HG02981 (cell line): ENCODE results near the gene FAAH.

Experiments
- ATAC-seq: cut with Tn5 transposase; IDR thresholded peaks from one replicate; pipeline ENCODE4 v1.9.1; 2021; ENCODE audit warnings: mild to moderate bottlenecking, moderate library complexity; ENCODE audit not compliant: unreplicated experiment

FAAH gene

GRCh38 chr1:46449223-46450159 is 55.4 kb downstream of the FAAH start:
- ATAC-seq: no peak

GRCh38 chr1:46450160-46450517 is 56.0 kb downstream of the FAAH start:
- ATAC-seq: no peak

GRCh38 chr1:46451948-46452930 is 58.1 kb downstream of the FAAH start:
- ATAC-seq: no peak

- no peak for ATAC-seq
Observed at GRCh38 chr1:46452931-46453325, 58.8 kb downstream of the FAAH start.

GRCh38 chr1:46453449-46453848 is 59.3 kb downstream of the FAAH start:
- no peak for ATAC-seq

DNA sequence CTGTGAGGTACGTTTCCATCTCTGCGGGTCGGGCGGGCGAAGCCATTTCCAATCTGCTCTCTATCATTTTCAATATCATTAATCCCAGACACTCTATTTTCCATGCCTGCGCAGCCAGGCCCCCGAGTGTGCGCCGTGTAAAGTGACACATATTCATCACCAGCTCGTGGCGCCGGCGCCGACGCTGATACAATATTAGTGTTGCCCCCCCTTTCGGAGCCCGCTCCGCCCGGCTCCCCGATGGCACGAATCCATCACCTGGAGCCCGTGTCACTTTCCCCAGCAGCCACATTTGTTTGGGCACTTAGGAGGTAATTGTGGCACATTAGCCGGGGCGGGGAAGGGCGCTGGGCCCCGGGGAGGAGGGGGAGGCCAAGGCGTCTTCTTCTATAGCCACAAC is 61.8 kb downstream of the FAAH start:
- ATAC-seq: no peak

GRCh38 chr1:46456411-46456963 is 62.4 kb downstream of the FAAH start:
- ATAC-seq: no peak

DNA sequence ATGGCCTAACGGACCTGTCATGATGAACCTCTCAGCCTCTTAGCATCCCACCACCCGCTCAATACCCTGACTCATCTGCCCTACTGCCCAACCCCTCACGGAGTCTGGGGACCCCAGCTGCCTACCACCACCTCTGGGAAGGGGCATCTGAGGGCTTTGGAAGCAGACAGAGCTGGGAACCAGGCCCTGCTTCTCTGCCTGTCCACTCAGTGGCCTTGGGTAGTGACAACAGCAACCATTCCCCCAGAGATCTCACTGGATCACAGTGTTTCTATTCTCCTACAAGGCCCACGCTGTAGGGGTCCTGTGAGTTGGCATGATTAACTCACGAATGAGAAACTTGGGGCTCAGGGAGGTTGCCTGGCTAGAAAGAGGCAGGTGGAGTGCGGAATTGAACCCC is 63.1 kb downstream of the FAAH start:
- ATAC-seq: no peak

- ATAC-seq: no peak
Observed at GRCh38 chr1:46458190-46458589, 64.1 kb downstream of the FAAH start.

DNA sequence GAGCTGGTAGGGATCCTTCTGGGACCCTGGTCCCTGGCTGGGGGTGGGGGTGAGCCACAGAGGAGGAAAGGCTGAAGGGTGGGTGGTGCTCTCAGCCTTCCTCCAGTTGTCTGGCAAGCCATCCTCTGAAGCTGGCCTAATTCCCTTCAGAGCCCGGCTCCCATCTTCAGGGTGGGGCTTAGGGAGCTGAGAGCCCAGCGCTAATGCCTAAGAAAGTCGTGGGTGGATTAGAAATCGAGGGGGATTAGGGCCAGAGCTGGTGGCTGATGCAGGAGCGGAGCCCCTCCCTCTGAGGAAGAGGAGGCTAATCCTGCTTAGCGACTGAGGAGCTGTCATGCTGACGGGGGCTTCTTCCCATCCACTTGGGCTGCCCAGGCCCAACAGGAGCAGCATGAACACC is 64.7 kb downstream of the FAAH start:
- no peak for ATAC-seq

- ATAC-seq: no peak
Observed at GRCh38 chr1:46459315-46459714, 65.2 kb downstream of the FAAH start.

DNA sequence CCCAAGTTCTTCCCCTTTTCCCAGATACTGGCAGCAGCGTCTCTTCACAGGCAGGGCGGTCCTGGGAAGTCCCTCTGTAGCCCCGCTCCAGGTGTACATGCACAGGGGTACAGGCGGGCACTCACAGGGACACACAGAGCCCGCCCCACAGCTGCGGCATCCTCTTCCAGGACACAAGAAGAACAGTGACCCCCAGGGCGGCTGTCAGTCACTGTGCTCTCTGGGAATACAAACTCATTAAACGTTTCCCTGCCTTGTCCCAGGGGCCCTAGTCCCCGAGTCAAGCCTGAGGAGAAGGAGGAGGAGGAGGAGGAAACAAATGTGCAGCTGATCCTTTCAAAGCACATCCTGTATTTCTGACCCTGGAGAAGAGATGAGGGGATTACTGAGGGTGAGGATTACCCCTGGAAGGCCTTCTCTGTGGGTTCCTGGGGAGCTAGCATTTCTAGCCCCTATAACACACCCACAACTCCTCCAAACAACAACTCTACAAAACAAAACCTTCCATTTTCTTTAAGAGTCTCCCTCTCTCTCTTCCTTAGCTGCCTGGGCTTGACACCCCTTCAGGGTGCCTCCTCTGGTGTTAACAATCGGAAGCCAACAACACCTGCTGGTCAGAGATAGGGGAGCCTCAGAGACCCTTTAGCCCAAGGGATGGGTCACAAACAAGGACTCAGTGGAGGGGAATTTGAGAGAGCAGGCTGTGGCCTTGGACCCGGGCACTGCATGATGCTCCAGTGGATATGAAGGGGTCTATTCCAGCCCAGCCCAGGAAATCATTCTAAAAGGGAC is 67.1 kb downstream of the FAAH start:
- ATAC-seq: no peak

DNA sequence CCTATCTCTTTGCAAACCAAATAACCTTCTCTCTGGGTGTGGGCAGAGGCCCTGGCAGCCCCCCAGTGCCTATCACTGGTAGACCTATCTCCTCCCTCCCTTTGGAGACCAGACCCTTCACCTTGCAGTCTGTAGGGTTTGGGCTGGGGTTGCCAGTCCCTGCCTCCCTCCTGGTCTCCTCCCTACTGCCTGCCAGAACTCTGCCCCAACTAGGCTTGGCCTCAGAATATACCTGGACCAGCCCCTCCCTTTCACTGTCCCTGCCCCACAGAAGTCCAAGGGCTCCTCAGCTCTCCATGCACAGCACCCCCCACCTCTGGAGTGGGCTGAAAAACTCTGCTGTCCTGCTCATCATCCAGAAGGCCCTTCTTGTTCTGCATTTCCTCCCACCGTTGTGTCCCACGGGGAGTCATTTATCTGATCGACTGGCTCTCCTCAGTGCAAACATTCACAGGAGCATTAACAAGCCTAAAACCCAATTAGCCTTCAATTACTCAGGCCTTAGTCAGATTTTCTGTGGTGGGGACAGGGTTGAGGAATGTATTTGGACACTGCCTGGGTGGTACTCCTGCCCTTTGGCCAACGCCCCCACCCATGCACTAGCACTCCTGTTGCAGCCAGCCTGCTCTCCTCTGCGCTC is 67.8 kb downstream of the FAAH start:
- no peak for ATAC-seq
